Epithelial cell of esophagus (primary cell): ENCODE results near the gene DHRS7.

ENCODE experiments used
- DNase-seq: peaks from one replicate; pipeline ENCODE4 v3.0.0; 2010; ENCODE audit warnings: low read depth
- H3K4me3 ChIP-seq: 2 replicates; pipeline ENCODE4 v1.5.1; 2011; ENCODE audit warnings: mild to moderate bottlenecking, low read length, control low read depth
- CTCF ChIP-seq: IDR thresholded peaks from 2 replicates; pipeline ENCODE4 v1.5.1; 2011; ENCODE audit warnings: low read depth, mild to moderate bottlenecking, low read length, control low read depth, inconsistent platforms; ENCODE audit not compliant: insufficient read depth; ENCODE audit errors: missing control alignments

Gene DHRS7

GRCh38 chr14:60184146-60184904 lies 19.1 kb upstream of the DHRS7 start:
- TF ChIP-seq CTCF: peak; percentile 55
- peak; percentile 76 for DNase-seq
- peak overlapping the region; percentile 25 for H3K4me3 ChIP-seq

- peak; percentile 78 for DNase-seq
Observed at GRCh38 chr14:60183741-60184140, 18.5 kb upstream of the DHRS7 start.

GRCh38 chr14:60183138-60183537 lies 17.9 kb upstream of the DHRS7 start:
- no peak overlapping the region for H3K4me3 ChIP-seq
- no peak for TF ChIP-seq CTCF
- DNase-seq: no peak

More at GRCh38 chr14:60183741-60184140, 18.5 kb upstream of the DHRS7 start:
- H3K4me3 ChIP-seq: peak overlapping the region; percentile 25
- TF ChIP-seq CTCF: no peak

- no peak overlapping the region for H3K4me3 ChIP-seq
- no peak for TF ChIP-seq CTCF
- DNase-seq: peak; percentile 94
Observed at GRCh38 chr14:60179431-60179869, 14.3 kb upstream of the DHRS7 start.

- TF ChIP-seq CTCF: no peak
- DNase-seq: no peak
- no peak overlapping the region for H3K4me3 ChIP-seq
Observed at GRCh38 chr14:60178820-60179219, 13.6 kb upstream of the DHRS7 start.

- no peak for TF ChIP-seq CTCF
- DNase-seq: no peak
- H3K4me3 ChIP-seq: no peak overlapping the region
Observed at GRCh38 chr14:60178164-60178563, 13.0 kb upstream of the DHRS7 start.
